Cardiac fibroblast (primary cell): ENCODE results near the gene PACSIN2.

Experiments used
- DNase-seq, 2 donors: peaks; one replicate each; pipeline versions ENCODE4 v3.0.0 to v3.0.0-alpha.2; 2010; ENCODE audit warnings: low read depth in 2 of 2
- H3K4me3 ChIP-seq, 2 donors: replicated peaks in 1 of 2; 1 replicate in 1 of 2; 2 replicates in 1 of 2; pipeline ENCODE4 v1.5.1; 2011; ENCODE audit warnings: low read depth in 2 of 2, low read length in 2 of 2, mild to moderate bottlenecking in 2 of 2, moderate library complexity in 1 of 2
- CTCF ChIP-seq: IDR thresholded peaks from one replicate; pipeline ENCODE4 v1.5.1; 2011; ENCODE audit warnings: low read depth, mild to moderate bottlenecking, low read length, inconsistent platforms

The PACSIN2 gene

GRCh38 chr22:43013355-43014315, 1.3 kb downstream of the PACSIN2 start:
- peak; percentile 36 to 42 for DNase-seq
- TF ChIP-seq CTCF: no peak
- H3K4me3 ChIP-seq: peak overlapping the region; percentile 85 to 90

GRCh38 chr22:43012390-43012789, 2.6 kb downstream of the PACSIN2 start:
- no peak for TF ChIP-seq CTCF
- H3K4me3 ChIP-seq: no peak overlapping the region

GRCh38 chr22:43011079-43011478, 3.9 kb downstream of the PACSIN2 start:
- no peak for TF ChIP-seq CTCF
- no peak for DNase-seq
- no peak overlapping the region for H3K4me3 ChIP-seq

More at GRCh38 chr22:43012390-43012789, 2.6 kb downstream of the PACSIN2 start:
- no peak for DNase-seq

GRCh38 chr22:43009444-43009843, 5.5 kb downstream of the PACSIN2 start:
- no peak for DNase-seq
- TF ChIP-seq CTCF: no peak
- H3K4me3 ChIP-seq: no peak overlapping the region

GRCh38 chr22:43008921-43009320, 6.0 kb downstream of the PACSIN2 start:
- no peak overlapping the region for H3K4me3 ChIP-seq
- no peak for TF ChIP-seq CTCF
- DNase-seq: no peak

- DNase-seq: no peak
- no peak for TF ChIP-seq CTCF
These were observed 6.4 kb downstream of the PACSIN2 start for GRCh38 chr22:43008509-43008908.

More at GRCh38 chr22:43008509-43008908, 6.4 kb downstream of the PACSIN2 start:
- no peak overlapping the region for H3K4me3 ChIP-seq
